GM19238 (cell line): ENCODE measurements around the gene UNC5B.
"Not testable (repeated sequence)": the region's sequence is repeated elsewhere in the genome, so short reads cannot be mapped to it uniquely, and the experiment has no call there.

Source experiments
- DNase-seq: peaks from one replicate; pipeline ENCODE4 v3.0.0; 2011; ENCODE audit warnings: low spot score; ENCODE audit not compliant: insufficient read length

UNC5B gene

DNA sequence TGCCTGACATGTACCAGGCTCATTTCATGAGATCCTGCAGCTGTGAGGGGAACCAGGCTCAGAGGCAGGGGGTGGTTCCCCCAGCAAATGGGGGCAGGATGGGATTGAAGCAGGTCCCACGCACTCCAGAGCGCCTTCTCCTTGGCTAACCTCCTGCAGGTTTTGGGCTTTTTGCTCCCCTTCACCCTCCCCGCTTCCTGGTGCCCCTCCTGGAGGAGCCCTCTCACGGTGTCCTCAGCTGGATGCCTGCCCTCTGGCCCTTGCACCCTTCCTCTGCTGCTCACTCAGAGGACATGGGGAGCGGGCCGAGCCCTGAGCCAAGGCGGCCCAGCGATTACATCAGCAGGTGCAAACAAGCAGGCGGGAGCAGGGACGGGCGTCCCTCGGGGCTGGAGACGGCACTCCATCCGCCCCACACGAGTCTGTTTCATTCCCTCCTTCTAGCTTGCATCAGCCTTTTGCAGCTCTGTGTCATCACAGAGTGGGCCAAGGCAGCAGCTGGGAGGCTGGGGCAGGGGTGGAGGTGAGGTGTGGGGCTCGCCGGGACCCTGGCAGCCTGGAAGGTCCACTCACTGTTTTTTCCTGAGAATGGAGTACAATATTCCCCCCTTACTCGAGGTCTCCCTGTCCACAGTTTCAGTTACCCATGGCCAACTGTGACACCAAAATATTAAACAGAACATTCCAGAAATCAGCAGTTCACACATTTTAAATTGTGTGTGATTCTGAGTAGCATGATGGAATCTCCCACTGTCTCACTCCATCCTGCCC lies 54.0 kb downstream of the UNC5B start:
- DNase-seq = no peak

GRCh38 chr10:71266918-71267442 lies 54.6 kb downstream of the UNC5B start:
- no peak for DNase-seq

DNA sequence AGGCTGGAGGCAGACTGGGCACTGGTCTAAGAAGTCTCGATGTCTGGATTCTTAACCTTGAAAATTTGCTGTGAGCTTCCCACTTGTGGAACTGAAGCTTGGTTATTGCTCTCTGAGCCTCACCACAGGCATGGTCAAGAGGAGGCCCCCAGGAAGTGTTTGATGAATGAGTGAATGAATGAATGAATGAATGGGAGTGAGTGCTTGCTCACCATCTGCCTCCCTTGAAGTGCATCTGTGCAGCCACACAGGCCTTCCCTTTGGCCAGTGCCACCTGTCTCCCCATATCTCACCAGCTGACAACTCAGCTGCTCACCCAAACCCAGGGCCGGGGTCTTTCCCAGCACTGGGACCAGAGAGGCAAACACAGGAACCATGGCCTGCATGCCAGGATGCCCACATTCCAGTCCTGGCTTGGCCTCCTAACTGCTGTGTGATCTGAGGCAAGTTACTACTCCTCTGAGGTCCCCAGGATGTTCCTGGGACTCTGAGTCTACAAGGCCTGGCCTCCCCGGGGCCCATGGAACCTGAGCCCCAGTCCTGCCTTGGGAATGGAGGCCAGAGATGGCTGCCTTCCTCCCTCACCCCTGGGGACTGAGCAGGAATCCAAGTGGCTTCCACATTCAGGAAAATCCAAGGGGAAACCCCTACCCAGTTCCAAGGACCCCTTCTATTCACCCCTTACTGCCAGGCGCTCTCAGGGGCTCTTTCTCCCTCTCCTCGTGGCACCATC lies 55.3 kb downstream of the UNC5B start:
- DNase-seq = no peak

- DNase-seq = no peak
Observed at GRCh38 chr10:71268247-71268691, 55.9 kb downstream of the UNC5B start.

DNA sequence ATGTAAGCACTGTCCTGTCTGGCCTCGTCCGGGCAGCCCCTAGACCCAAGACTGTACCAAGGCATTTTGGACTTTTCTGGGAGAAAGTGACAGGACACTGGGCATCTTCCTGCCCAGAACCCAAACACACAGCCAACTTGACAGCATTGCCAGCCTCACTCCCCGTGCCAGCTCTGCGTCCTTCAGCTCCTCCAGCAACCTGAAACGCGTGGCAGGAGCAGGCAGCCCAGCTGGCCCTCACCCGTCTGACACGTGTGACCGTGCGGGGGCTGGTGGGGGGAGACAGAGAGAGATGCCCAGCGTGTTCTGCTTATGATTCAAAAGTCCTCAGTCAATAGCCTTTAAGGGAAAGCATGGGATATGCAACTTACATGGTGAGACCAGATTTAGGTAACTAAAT lies 56.4 kb downstream of the UNC5B start:
- DNase-seq = no peak

GRCh38 chr10:71269301-71270288 lies 57.2 kb downstream of the UNC5B start:
- DNase-seq = no peak

DNA sequence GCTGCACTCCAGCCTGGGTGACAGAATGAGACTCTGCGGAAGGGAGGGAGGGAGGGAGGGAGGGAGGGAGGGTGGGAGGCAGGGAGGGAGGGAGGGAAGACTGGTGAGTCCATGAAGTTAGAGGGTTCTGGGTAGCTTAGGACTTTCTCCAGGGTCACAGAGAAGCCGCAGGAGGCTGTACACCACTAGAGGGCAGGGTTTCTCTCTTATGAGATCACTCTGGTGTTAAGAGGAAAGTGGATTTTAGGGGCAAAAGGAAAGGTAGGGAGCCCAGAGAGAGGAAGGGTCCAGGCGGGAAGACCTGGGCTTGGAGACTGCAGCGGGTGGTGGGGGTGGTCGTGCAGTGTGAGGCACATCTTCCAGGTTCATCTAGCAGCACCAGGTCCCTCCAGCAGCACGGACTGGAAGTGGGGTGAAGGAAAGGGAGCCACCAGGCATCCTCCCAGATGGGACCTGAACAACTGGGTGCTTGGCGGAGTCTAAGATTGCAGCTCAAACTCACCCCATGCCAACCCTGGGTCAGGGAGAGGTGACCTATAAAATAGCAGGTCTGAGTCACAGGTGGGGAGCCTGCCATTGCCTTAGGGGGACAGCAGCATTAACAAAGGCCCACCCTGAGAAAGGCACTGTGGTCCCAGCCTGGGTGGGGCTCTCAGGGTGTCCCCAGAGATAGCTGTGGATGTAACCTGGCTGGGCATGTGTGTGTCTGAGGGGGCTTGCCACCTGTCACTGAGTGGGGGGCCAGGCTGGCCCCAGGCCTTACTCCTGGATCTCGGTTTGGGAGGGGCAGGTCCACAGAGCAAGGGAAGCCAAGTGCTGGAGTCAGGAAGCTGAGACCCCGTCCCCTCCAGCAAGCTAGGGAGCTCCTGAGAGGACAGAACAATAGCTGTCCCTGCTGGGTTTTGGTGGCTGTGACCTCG lies 58.2 kb downstream of the UNC5B start:
- peak; percentile 56 for DNase-seq

- no peak for DNase-seq
Observed at GRCh38 chr10:71271662-71272055, 59.3 kb downstream of the UNC5B start.

GRCh38 chr10:71272056-71272771 lies 59.8 kb downstream of the UNC5B start:
- DNase-seq = no peak

- not testable (repeated sequence) for DNase-seq
Observed at GRCh38 chr10:71272974-71273373, 60.6 kb downstream of the UNC5B start.

DNA sequence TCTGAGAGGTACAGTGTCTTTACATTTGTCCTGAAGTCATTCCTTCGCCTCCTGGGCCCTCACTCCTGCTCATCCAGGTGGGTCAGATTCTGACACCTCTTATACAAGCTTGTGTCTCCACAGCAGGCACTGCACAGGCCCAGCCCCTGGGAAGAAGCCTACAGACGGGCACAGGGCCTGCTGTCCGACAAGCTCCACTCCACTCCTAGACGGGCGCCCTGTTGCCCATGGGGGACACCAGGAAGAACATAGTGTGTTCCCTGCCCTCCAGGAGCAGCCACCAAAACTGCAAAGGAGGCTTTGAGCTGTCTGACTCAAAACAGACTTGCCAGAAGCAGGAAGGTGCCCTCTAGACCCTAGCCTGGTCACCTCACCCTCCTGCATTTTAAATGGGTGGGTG lies 61.1 kb downstream of the UNC5B start:
- no peak for DNase-seq

GRCh38 chr10:71274901-71275796 lies 62.8 kb downstream of the UNC5B start:
- no peak for DNase-seq

GRCh38 chr10:71276873-71277272 lies 64.5 kb downstream of the UNC5B start:
- DNase-seq = no peak

GRCh38 chr10:71277914-71278665 lies 65.7 kb downstream of the UNC5B start:
- DNase-seq = no peak

GRCh38 chr10:71278691-71279588 lies 66.6 kb downstream of the UNC5B start:
- no peak for DNase-seq

DNA sequence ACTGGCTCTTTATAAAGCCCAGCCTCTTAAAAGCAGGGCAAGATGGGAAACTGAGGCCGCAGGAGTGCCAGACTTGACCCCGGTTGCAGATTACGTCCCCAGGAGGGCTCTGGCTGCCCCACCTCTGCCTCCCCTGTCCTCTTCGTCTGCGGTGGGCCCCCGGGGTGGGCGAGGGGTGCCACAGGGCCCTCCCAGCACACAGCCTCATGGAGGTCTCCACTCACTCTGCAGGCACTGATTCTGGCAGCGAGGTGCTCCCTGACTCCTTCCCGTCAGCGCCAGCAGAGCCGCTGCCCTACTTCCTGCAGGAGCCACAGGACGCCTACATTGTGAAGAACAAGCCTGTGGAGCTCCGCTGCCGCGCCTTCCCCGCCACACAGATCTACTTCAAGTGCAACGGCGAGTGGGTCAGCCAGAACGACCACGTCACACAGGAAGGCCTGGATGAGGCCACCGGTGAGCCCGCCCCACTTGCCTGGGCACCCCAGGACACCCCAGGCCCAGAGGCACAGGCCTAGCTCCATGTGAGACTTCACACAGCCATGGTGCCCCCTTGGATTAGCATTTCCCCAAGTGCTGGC lies 67.3 kb downstream of the UNC5B start:
- no peak for DNase-seq
